ENCODE data around the gene URAD. TPM values are rescaled to one million over a fixed set of nuclear protein-coding genes. Genes with fewer than 3 reads are reported as not detected.

Gene URAD
- total RNA-seq, 4 donors from 2014 or later = 1.7 TPM; not detected in 3

GRCh38 chr13:28027607-28028364 lies 39.3 kb upstream of the URAD start:
- TF ChIP-seq, protein P1, sequence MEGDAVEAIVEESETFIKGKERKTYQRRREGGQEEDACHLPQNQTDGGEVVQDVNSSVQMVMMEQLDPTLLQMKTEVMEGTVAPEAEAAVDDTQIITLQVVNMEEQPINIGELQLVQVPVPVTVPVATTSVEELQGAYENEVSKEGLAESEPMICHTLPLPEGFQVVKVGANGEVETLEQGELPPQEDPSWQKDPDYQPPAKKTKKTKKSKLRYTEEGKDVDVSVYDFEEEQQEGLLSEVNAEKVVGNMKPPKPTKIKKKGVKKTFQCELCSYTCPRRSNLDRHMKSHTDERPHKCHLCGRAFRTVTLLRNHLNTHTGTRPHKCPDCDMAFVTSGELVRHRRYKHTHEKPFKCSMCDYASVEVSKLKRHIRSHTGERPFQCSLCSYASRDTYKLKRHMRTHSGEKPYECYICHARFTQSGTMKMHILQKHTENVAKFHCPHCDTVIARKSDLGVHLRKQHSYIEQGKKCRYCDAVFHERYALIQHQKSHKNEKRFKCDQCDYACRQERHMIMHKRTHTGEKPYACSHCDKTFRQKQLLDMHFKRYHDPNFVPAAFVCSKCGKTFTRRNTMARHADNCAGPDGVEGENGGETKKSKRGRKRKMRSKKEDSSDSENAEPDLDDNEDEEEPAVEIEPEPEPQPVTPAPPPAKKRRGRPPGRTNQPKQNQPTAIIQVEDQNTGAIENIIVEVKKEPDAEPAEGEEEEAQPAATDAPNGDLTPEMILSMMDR (IDR thresholded peaks at IDR 0.05; ENCODE audit: low read depth) = no peak

- TF ChIP-seq, protein P1 (IDR thresholded peaks at IDR 0.05; ENCODE audit: low read depth) = no peak
Measured at GRCh38 chr13:28027071-28027470, 38.6 kb upstream of the URAD start.

DNA sequence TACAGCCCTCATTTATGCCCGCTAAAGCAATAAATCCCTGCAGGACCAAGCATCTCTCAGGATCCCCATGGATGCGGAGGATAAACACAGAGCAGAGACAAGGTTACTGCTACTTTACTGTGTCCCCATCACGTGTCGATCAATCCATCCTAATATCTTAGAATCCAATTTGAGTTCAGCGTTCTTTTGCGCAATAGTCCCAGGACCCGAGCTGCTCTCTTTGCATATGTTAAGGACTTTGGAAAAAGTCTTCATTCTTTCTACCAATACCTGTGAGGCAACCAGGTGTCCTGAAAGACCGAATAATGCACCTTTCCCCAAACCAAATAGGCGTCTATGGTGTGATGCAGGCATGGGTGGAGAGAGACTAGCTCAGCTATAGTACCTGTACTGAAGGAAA lies 38.0 kb upstream of the URAD start:
- TF ChIP-seq, protein P1 (IDR thresholded peaks at IDR 0.05; ENCODE audit: low read depth) = no peak

GRCh38 chr13:28022848-28023518 lies 34.5 kb upstream of the URAD start:
- TF ChIP-seq, protein P1 (IDR thresholded peaks at IDR 0.05; ENCODE audit: low read depth) = no peak

DNA sequence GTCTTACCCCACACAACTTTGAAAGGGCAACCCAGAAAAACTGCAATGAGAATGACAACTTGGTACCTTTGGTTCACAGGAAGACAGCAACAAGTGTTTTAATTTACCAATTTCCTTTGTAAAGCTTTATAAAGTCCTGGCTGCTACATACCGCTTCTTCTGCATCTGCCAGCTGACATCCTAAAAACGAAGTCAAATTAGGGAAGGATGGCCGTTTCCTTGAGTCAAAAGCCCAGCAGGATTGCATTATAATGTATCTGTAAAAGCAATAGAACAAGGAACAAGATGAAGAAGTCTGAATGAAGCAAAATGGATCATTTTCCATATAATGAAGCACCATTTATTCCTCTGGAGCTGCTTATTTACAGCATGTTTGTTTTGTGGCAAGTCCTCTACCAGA lies 25.8 kb upstream of the URAD start:
- TF ChIP-seq, protein P1 (IDR thresholded peaks at IDR 0.05; ENCODE audit: low read depth) = no peak

- TF ChIP-seq, protein P1 (IDR thresholded peaks at IDR 0.05; ENCODE audit: low read depth) = no peak
Measured at GRCh38 chr13:28013482-28013881, 25.0 kb upstream of the URAD start.

DNA sequence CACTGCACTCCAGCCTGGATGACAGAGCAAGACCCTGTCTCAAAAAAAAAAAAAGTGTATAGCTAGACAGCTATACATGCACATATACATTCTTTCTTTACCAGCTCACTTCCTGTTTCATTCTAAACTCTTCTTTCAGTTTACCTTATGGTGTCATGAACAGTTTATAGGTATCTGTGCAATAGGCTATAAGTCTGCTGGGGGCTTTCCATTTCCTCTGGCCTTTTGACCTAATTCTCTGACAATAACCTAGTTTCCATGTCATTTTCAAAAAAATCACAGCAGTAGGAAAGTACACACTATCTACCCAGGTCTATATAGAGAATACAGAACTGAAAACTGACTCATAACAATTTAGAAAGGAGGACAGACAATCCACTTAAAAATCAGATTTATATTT lies 24.4 kb upstream of the URAD start:
- TF ChIP-seq, protein P1 (IDR thresholded peaks at IDR 0.05; ENCODE audit: low read depth) = no peak

All from subcutaneous adipose tissue (tissue), 4 donors.